IMR-90 (cell line): ENCODE data around the gene DKK3. TPM values are rescaled to one million over a fixed set of nuclear protein-coding genes. Genes with fewer than 3 reads are reported as not detected.

Source experiments
- ATAC-seq: fragments of 200-7000 bp; cut with Tn5 transposase; 2 replicates; pipeline ENCODE4 v1.9.1; 2020; ENCODE audit warnings: low read depth, mild to moderate bottlenecking, moderate library complexity
- BruUV-seq: library from RNA; stranded (reverse); fragments of 400-500 nt; replicated peaks from 2 replicates; lab custom pipeline; 2021; lab: Mats Ljungman, UMichigan
- CTCF ChIA-PET: fragments of 300-600 bp; formaldehyde crosslinking; extraction: SDS; loops from one replicate; lab custom pipeline; 2021; ENCODE audit warnings: antibody characterized with exemption; lab: Yijun Ruan, JAX
- POLR2A ChIA-PET: fragments of 300-600 bp; sonication (Branson Sonifier 250); formaldehyde crosslinking; loops from one replicate; lab custom pipeline; 2022; ENCODE audit warnings: antibody characterized with exemption; ENCODE audit not compliant: unreplicated experiment; lab: Charles Lee
- DNase-seq: peaks from one replicate; pipeline ENCODE4 v3.0.0; 2013
- H2AFZ ChIP-seq: replicated peaks from 2 replicates; pipeline ENCODE3; 2013; ENCODE audit warnings: low read length, mild to moderate bottlenecking; ENCODE audit not compliant: poor library complexity
- H2AK5ac ChIP-seq: 2 replicates; pipeline ENCODE4 v1.6.1; 2013; ENCODE audit warnings: low read depth, low read length, inconsistent platforms
- H2AK9ac ChIP-seq: replicated peaks from 2 replicates; pipeline ENCODE3; 2013; ENCODE audit warnings: mild to moderate bottlenecking, low read depth, low read length, moderate library complexity; ENCODE audit not compliant: poor library complexity
- H2BK120ac ChIP-seq: 2 replicates; pipeline ENCODE4 v1.6.1; 2013; ENCODE audit warnings: low read depth, low read length, inconsistent platforms
- H2BK15ac ChIP-seq: 3 replicates; pipeline ENCODE4 v1.6.1; 2013; ENCODE audit warnings: low read depth, low read length, inconsistent platforms
- H2BK20ac ChIP-seq: 2 replicates; pipeline ENCODE4 v1.6.1; 2013; ENCODE audit warnings: low read depth, mild to moderate bottlenecking, inconsistent platforms, low read length, moderate library complexity
- H2BK5ac ChIP-seq: 2 replicates; pipeline ENCODE4 v1.6.1; 2013; ENCODE audit warnings: mild to moderate bottlenecking, low read depth, low read length, inconsistent platforms; ENCODE audit not compliant: poor library complexity, severe bottlenecking
- H3K14ac ChIP-seq: replicated peaks from 2 replicates; pipeline ENCODE4 v1.6.1; 2013; ENCODE audit warnings: low read depth, low read length, inconsistent platforms
- H3K18ac ChIP-seq: 2 replicates; pipeline ENCODE4 v1.6.1; 2013; ENCODE audit warnings: low read depth, low read length, control low read depth
- H3K23ac ChIP-seq: 2 replicates; pipeline ENCODE4 v1.6.1; 2013; ENCODE audit warnings: low read depth, low read length, inconsistent platforms
- H3K27ac ChIP-seq: 2 replicates; pipeline ENCODE4 v1.5.1; 2013; ENCODE audit warnings: mild to moderate bottlenecking, control low read depth, low read length; ENCODE audit not compliant: insufficient read depth
- H3K27me3 ChIP-seq: 2 replicates; pipeline ENCODE4 v1.6.1; 2013; ENCODE audit warnings: low read length; ENCODE audit not compliant: control insufficient read depth, insufficient read depth
- H3K36me3 ChIP-seq: 2 replicates; pipeline ENCODE4 v1.6.1; 2013; ENCODE audit warnings: low read length, mixed read lengths; ENCODE audit not compliant: control insufficient read depth, insufficient read depth
- H3K4ac ChIP-seq: 2 replicates; pipeline ENCODE4 v1.6.1; 2013; ENCODE audit warnings: low read depth, low read length, inconsistent platforms
- H3K4me1 ChIP-seq: 2 replicates; pipeline ENCODE4 v1.6.1; 2013; ENCODE audit warnings: low read length, mixed read lengths; ENCODE audit not compliant: control insufficient read depth, insufficient read depth
- H3K4me2 ChIP-seq: 2 replicates; pipeline ENCODE4 v1.6.1; 2013; ENCODE audit warnings: low read depth, mild to moderate bottlenecking, control low read depth, low read length, moderate library complexity
- H3K4me3 ChIP-seq: 2 replicates; pipeline ENCODE4 v1.5.1; 2013; ENCODE audit warnings: low read depth, mild to moderate bottlenecking, control low read depth, low read length, moderate library complexity; ENCODE audit not compliant: insufficient read depth
- H3K56ac ChIP-seq: 2 replicates; pipeline ENCODE4 v1.6.1; 2013; ENCODE audit warnings: low read length, inconsistent platforms; ENCODE audit not compliant: insufficient read depth; ENCODE audit errors: extremely low read depth
- H3K79me1 ChIP-seq, 2 experiments: 2 replicates each; pipeline ENCODE4 v1.6.1; 2013; ENCODE audit warnings: low read length in 2 of 2, inconsistent platforms in 1 of 2, low read depth in 1 of 2
- H3K9ac ChIP-seq: 2 replicates; pipeline ENCODE4 v1.6.1; 2013; ENCODE audit warnings: low read depth, low read length, control low read depth
- H3K9me1 ChIP-seq: 2 replicates; pipeline ENCODE4 v1.6.1; 2013; ENCODE audit warnings: low read length, inconsistent platforms; ENCODE audit not compliant: insufficient read depth
- H3K9me3 ChIP-seq: 2 replicates; pipeline ENCODE4 v1.6.1; 2013; ENCODE audit warnings: low read length; ENCODE audit not compliant: control insufficient read depth, insufficient read depth
- H4K20me1 ChIP-seq: 2 replicates; pipeline ENCODE4 v1.6.1; 2013; ENCODE audit warnings: low read length, inconsistent platforms; ENCODE audit not compliant: insufficient read depth
- H4K5ac ChIP-seq: 2 replicates; pipeline ENCODE4 v1.6.1; 2013; ENCODE audit warnings: mild to moderate bottlenecking, low read depth, low read length, control low read depth
- H4K8ac ChIP-seq, 2 experiments: 2 replicates each; pipeline ENCODE4 v1.6.1; 2013; ENCODE audit warnings: low read depth in 2 of 2, low read length in 2 of 2, control low read depth in 1 of 2, inconsistent platforms in 1 of 2
- H4K91ac ChIP-seq: 2 replicates; pipeline ENCODE4 v1.6.1; 2013; ENCODE audit warnings: low read depth, low read length, inconsistent platforms; ENCODE audit not compliant: insufficient read depth
- BHLHE40 ChIP-seq: fragments of 150-350 bp; IDR thresholded peaks from 2 replicates; pipeline ENCODE4 v1.6.1; 2016; ENCODE audit warnings: mild to moderate bottlenecking, low read depth, low read length
- CEBPB ChIP-seq: IDR thresholded peaks from 2 replicates; pipeline ENCODE4 v1.6.1; 2012; ENCODE audit warnings: low read depth, low read length, improper control_type of control experiment
- CHD1 ChIP-seq: IDR thresholded peaks from 2 replicates; pipeline ENCODE4 v1.6.1; 2012; ENCODE audit warnings: low read depth, low read length, improper control_type of control experiment
- ELK1 ChIP-seq: fragments of 150-350 bp; IDR thresholded peaks from 2 replicates; pipeline ENCODE4 v1.6.1; 2016; ENCODE audit warnings: low read depth, mild to moderate bottlenecking, low read length, moderate library complexity, borderline replicate concordance
- MAFK ChIP-seq: IDR thresholded peaks from 2 replicates; pipeline ENCODE4 v1.6.1; 2012; ENCODE audit warnings: low read depth, low read length, improper control_type of control experiment
- MAZ ChIP-seq: IDR thresholded peaks from 2 replicates; pipeline ENCODE4 v1.6.1; 2012; ENCODE audit warnings: low read depth, mild to moderate bottlenecking, low read length, improper control_type of control experiment, moderate library complexity, borderline replicate concordance
- MXI1 ChIP-seq: IDR thresholded peaks from 2 replicates; pipeline ENCODE4 v1.6.1; 2012; ENCODE audit warnings: low read depth, mild to moderate bottlenecking, low read length, moderate library complexity, borderline replicate concordance
- NFE2L2 ChIP-seq: fragments of 150-350 bp; IDR thresholded peaks from 2 replicates; pipeline ENCODE4 v1.6.1; 2016; ENCODE audit warnings: low read depth, mild to moderate bottlenecking, low read length
- POLR2A ChIP-seq: IDR thresholded peaks from 2 replicates; pipeline ENCODE4 v1.6.1; 2012; ENCODE audit warnings: mild to moderate bottlenecking, low read depth, low read length
- RAD21 ChIP-seq: IDR thresholded peaks from 2 replicates; pipeline ENCODE4 v1.6.1; 2012; ENCODE audit warnings: low read length, improper control_type of control experiment
- RCOR1 ChIP-seq: IDR thresholded peaks from 2 replicates; pipeline ENCODE4 v1.6.1; 2012; ENCODE audit warnings: mild to moderate bottlenecking, low read length, improper control_type of control experiment; ENCODE audit not compliant: insufficient replicate concordance
- RFX5 ChIP-seq: IDR thresholded peaks from 2 replicates; pipeline ENCODE4 v1.8.0; 2012; ENCODE audit warnings: low read depth, mild to moderate bottlenecking, low read length, moderate library complexity
- SMC3 ChIP-seq: fragments of 150-350 bp; IDR thresholded peaks from 2 replicates; pipeline ENCODE4 v1.6.1; 2016; ENCODE audit warnings: low read depth, mild to moderate bottlenecking, antibody characterized with exemption, low read length, moderate library complexity
- WGBS, 2 experiments: methylation state at CpG; one replicate each; pipeline versions ENCODE4 v1.1.5 to v1.1.7; 2013; ENCODE audit warnings: missing lambda C conversion rate in 2 of 2; ENCODE audit not compliant: insufficient read length in 1 of 2; ENCODE audit errors: extremely low coverage in 2 of 2; 5-methylcytosine and 5-hydroxymethylcytosine counted together
- dilution Hi-C: fragments of 300-500 bp; cut with HindIII; formaldehyde crosslinking; loops from one replicate; pipeline ENCODE4 v1.14.3; 2018; ENCODE audit warnings: low sequenced_read_pairs; ENCODE audit not compliant: unreplicated experiment
- in situ Hi-C: fragments of 300-500 bp; cut with MboI; formaldehyde crosslinking; loops from 3 replicates; pipeline ENCODE4 v1.14.3; 2019; ENCODE audit warnings: low sequenced_read_pairs, inconsistent platforms, mixed read lengths
- intact Hi-C: fragments of 100-400 bp; cut with micrococcal nuclease; formaldehyde crosslinking; loops from 2 replicates; pipeline ENCODE4 v1.10.0; 2022
- polyA plus RNA-seq, 3 experiments: library from polyadenylated mRNA; depleted of rRNA; stranded (reverse); fragments of >200 nt; gene quantifications; 2 replicates each; pipeline ENCODE4 v1.2.3, GENCODE V29; 2012; ENCODE audit warnings: low replicate concordance in 1 of 3
- total RNA-seq: library from RNA; depleted of rRNA; stranded (reverse); fragments of >200 nt; gene quantifications from 2 replicates; pipeline ENCODE4 v1.2.3, GENCODE V29; 2012
- TF ChIP-seq, protein P1 (sequence below): fragments of 150-350 bp; IDR thresholded peaks from 2 replicates; pipeline ENCODE4 v1.6.1; 2017; ENCODE audit warnings: mild to moderate bottlenecking, antibody characterized with exemption, low read length, low read depth
- TF ChIP-seq, protein P2 (sequence below): conservative IDR thresholded peaks from 2 replicates; pipeline ENCODE4 v1.5.1; 2012; ENCODE audit warnings: mild to moderate bottlenecking, low read depth, low read length, improper control_type of control experiment

DKK3 gene
- total and polyA plus RNA-seq, 2 of the 4 experiments (the other 2 are of a cell fraction), result 453 to 964 TPM

DNA sequence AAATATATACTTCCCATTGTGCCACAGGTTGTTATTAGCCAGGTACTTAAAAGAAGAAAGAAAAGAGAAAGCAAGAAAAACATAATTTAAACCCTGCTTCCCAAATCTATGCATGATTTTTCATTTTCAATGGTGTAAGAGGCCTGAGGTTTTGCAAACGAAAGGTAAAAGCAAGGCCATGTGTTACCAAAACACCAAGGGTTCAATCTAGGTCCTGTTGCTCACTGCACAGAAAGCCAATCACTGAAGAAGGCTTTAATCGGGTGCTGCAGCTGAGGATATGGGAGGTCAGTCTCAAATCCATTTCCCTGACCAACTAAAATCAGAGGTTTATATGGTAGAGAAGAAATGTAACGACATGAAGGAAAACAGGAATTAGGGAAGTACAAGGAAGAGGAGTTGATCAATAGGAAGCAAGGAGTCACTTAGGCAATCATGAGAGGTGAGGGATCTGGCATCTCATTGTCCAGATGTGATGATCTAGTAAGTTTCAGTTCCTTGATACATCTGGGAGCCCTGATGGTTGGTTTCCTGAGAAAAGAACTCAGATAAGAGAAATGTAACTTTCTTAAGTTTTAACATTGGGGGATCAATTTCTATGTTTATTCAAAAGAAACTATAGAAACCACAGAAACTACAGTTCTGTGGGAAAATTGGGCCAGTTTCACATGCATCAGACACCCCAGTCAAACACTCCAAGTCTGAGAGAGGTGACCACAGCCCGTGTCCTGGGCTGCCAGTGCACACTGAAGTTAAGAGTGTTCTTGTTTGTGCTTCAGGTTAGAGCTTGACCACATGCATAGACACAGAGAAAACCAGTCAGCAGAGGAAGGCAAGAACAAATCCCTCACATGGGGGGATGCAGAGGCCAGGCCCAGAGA is 18.1 kb upstream of the DKK3 start:
- ChIA-PET CTCF (no interaction called here), POLR2A (no interaction called here)
- Histone ChIP-seq H3K18ac (no peak overlapping the region), H4K20me1 (no peaks in the 10 kb centered on the region), H2BK20ac (no peak overlapping the region), H3K4me2 (no peak overlapping the region), H3K4me3 (no peak overlapping the region), H4K5ac (no peak overlapping the region), H2AK9ac (no peak overlapping the region), H3K14ac (no peak overlapping the region), H3K27ac (no peak overlapping the region), H2BK5ac (no peak overlapping the region), H3K9me1 (peaks cover 6% of the 10 kb centered on the region; the same call in 1 of the 2 replicates), H2BK15ac (no peak overlapping the region), H3K36me3 (no peaks in the 10 kb centered on the region), H3K4me1 (peaks cover 8% of the 10 kb centered on the region), H3K9ac (no peak overlapping the region), H2BK120ac (no peak overlapping the region), H3K27me3 (no peaks in the 10 kb centered on the region), H3K9me3 (no peaks in the 10 kb centered on the region), H3K23ac (no peak overlapping the region), H3K4ac (no peak overlapping the region), H2AFZ (no peak overlapping the region), H3K56ac (no peak overlapping the region), H4K91ac (no peak overlapping the region), H4K8ac (no peak overlapping the region), H2AK5ac (no peak overlapping the region), H3K79me1 (no peaks in the 10 kb centered on the region)
- no peak for DNase-seq
- dilution Hi-C loops, result no loop called here
- no peak for ATAC-seq
- in situ Hi-C loops, result loop anchor here (25.0 kb wide), 1 partner anchor 989 kb away; no protein-coding TSS in a partner anchor
- intact Hi-C loops, result no loop called here
- no TSS peak for BruUV-seq
- WGBS, 2 experiments, result no CpG with 5 or more reads among the region's 4 CpGs
- TF ChIP-seq MAFK (no peak), CEBPB (no peak), SMC3 (no peak), BHLHE40 (no peak), RAD21 (no peak), MXI1 (no peak), RFX5 (no peak), MAZ (no peak), RCOR1 (no peak), POLR2A (no peak), ELK1 (no peak), NFE2L2 (no peak), CHD1 (no peak)
- TF ChIP-seq, protein P1, sequence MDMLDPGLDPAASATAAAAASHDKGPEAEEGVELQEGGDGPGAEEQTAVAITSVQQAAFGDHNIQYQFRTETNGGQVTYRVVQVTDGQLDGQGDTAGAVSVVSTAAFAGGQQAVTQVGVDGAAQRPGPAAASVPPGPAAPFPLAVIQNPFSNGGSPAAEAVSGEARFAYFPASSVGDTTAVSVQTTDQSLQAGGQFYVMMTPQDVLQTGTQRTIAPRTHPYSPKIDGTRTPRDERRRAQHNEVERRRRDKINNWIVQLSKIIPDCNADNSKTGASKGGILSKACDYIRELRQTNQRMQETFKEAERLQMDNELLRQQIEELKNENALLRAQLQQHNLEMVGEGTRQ, result no peak
- TF ChIP-seq, protein P2, sequence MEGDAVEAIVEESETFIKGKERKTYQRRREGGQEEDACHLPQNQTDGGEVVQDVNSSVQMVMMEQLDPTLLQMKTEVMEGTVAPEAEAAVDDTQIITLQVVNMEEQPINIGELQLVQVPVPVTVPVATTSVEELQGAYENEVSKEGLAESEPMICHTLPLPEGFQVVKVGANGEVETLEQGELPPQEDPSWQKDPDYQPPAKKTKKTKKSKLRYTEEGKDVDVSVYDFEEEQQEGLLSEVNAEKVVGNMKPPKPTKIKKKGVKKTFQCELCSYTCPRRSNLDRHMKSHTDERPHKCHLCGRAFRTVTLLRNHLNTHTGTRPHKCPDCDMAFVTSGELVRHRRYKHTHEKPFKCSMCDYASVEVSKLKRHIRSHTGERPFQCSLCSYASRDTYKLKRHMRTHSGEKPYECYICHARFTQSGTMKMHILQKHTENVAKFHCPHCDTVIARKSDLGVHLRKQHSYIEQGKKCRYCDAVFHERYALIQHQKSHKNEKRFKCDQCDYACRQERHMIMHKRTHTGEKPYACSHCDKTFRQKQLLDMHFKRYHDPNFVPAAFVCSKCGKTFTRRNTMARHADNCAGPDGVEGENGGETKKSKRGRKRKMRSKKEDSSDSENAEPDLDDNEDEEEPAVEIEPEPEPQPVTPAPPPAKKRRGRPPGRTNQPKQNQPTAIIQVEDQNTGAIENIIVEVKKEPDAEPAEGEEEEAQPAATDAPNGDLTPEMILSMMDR, result no peak
